GM12872 (cell line): Measurements from ENCODE around the gene KIRREL3.

Source experiments
- CTCF ChIP-seq: IDR thresholded peaks from 3 replicates; pipeline ENCODE4 v1.5.1; 2011; ENCODE audit warnings: low read depth, mild to moderate bottlenecking, low read length, moderate library complexity; ENCODE audit not compliant: insufficient read depth

The KIRREL3 gene

GRCh38 chr11:126999366-126999765 is 1.2 kb downstream of the KIRREL3 start:
- TF ChIP-seq CTCF: no peak

GRCh38 chr11:126997641-126998040 is 2.9 kb downstream of the KIRREL3 start:
- no peak for TF ChIP-seq CTCF

- no peak for TF ChIP-seq CTCF
Observed at GRCh38 chr11:126997196-126997595, 3.4 kb downstream of the KIRREL3 start.

- no peak for TF ChIP-seq CTCF
Observed at GRCh38 chr11:126996036-126996804, 4.3 kb downstream of the KIRREL3 start.

- no peak for TF ChIP-seq CTCF
Observed at GRCh38 chr11:126993599-126993998, 7.0 kb downstream of the KIRREL3 start.

- no peak for TF ChIP-seq CTCF
Observed at GRCh38 chr11:126992804-126993111, 7.8 kb downstream of the KIRREL3 start.

- TF ChIP-seq CTCF: no peak
Observed at GRCh38 chr11:126992065-126992803, 8.3 kb downstream of the KIRREL3 start.
